Measurements from ENCODE around the gene TK1.

- no peak for TF ChIP-seq CTCF (IDR thresholded peaks at IDR 0.05)
- no peak for TF ChIP-seq POLR2A (IDR thresholded peaks at IDR 0.05)
Observed at GRCh38 chr17:78219396-78220150, 32.7 kb upstream of the TK1 start.

Data from heart left ventricle (tissue), 13 donors.